GM21825 (cell line): ENCODE data around the gene CCDC112.
"Not testable (repeated sequence)": the region's sequence is repeated elsewhere in the genome, so short reads cannot be mapped to it uniquely, and the experiment has no call there.

ENCODE experiments used
- ATAC-seq: cut with Tn5 transposase; IDR thresholded peaks from one replicate; pipeline ENCODE4 v1.9.1; 2021; ENCODE audit warnings: mild to moderate bottlenecking, moderate library complexity; ENCODE audit not compliant: unreplicated experiment

CCDC112 gene

GRCh38 chr5:115263078-115263380, 33.4 kb downstream of the CCDC112 start:
- no peak for ATAC-seq

- peak; percentile 87 for ATAC-seq
These were observed 34.0 kb downstream of the CCDC112 start, which contains the start of gene PGGT1B for GRCh38 chr5:115262321-115263077. Gene PGGT1B (minus strand): TSS chr5:115262877. CDS start chr5:115262851, 26 bp downstream.

- ATAC-seq = peak; percentile 34
These were observed 34.5 kb downstream of the CCDC112 start for GRCh38 chr5:115262011-115262320.

GRCh38 chr5:115260248-115260647, 36.2 kb downstream of the CCDC112 start:
- ATAC-seq = no peak

- no peak for ATAC-seq
These were observed 38.5 kb downstream of the CCDC112 start for GRCh38 chr5:115257981-115258380.

GRCh38 chr5:115249379-115249778, 47.1 kb downstream of the CCDC112 start:
- ATAC-seq = not testable (repeated sequence)

- ATAC-seq = peak; percentile 70
These were observed 50.0 kb downstream of the CCDC112 start for GRCh38 chr5:115246361-115246991.

GRCh38 chr5:115243412-115243811, 53.0 kb downstream of the CCDC112 start:
- ATAC-seq = peak; percentile 55

- no peak for ATAC-seq
These were observed 54.4 kb downstream of the CCDC112 start for GRCh38 chr5:115241881-115242642.

GRCh38 chr5:115237066-115237465, 59.4 kb downstream of the CCDC112 start:
- no peak for ATAC-seq

- no peak for ATAC-seq
These were observed 59.9 kb downstream of the CCDC112 start for GRCh38 chr5:115236599-115236998.

GRCh38 chr5:115231598-115231997, 64.9 kb downstream of the CCDC112 start:
- no peak for ATAC-seq

- ATAC-seq = no peak
These were observed 66.8 kb downstream of the CCDC112 start for GRCh38 chr5:115229606-115230005.

GRCh38 chr5:115227281-115227680, 69.2 kb downstream of the CCDC112 start:
- ATAC-seq = no peak
